ENCODE measurements around the gene PODXL. TPM values are rescaled to one million over a fixed set of nuclear protein-coding genes. Genes with fewer than 3 reads are reported as not detected.

The PODXL gene
- total RNA-seq, 1 donor from 2014 or later, result 54.9 TPM

- ATAC-seq (peak; percentile 45), DNase-seq (ENCODE audit: low spot score) (no peak)
- intact Hi-C loops (cut with DNase I), result no loop called here
Observed at GRCh38 chr7:131501930-131502685, 54.3 kb downstream of the PODXL start.

GRCh38 chr7:131501422-131501821 lies 55.0 kb downstream of the PODXL start:
- intact Hi-C loops (cut with DNase I), result no loop called here
- no peak for DNase-seq (ENCODE audit: low spot score)
- no peak for ATAC-seq

GRCh38 chr7:131500357-131500756 lies 56.1 kb downstream of the PODXL start:
- DNase-seq (ENCODE audit: low spot score), result no peak
- no peak for ATAC-seq
- intact Hi-C loops (cut with DNase I), result no loop called here

GRCh38 chr7:131499801-131500200 lies 56.6 kb downstream of the PODXL start:
- intact Hi-C loops (cut with DNase I), result no loop called here
- no peak for DNase-seq (ENCODE audit: low spot score)
- no peak for ATAC-seq

GRCh38 chr7:131498237-131498885 lies 58.1 kb downstream of the PODXL start:
- intact Hi-C loops (cut with DNase I), result no loop called here
- ATAC-seq (peak; percentile 28), DNase-seq (ENCODE audit: low spot score) (no peak)

GRCh38 chr7:131497454-131497853 lies 59.0 kb downstream of the PODXL start:
- ATAC-seq (peak; percentile 19), DNase-seq (ENCODE audit: low spot score) (no peak)
- intact Hi-C loops (cut with DNase I), result no loop called here

GRCh38 chr7:131495669-131496498 lies 60.5 kb downstream of the PODXL start:
- no peak for DNase-seq (ENCODE audit: low spot score)
- no peak for ATAC-seq
- intact Hi-C loops (cut with DNase I), result no loop called here

GRCh38 chr7:131494182-131494581 lies 62.2 kb downstream of the PODXL start:
- DNase-seq (ENCODE audit: low spot score) (no peak), ATAC-seq (no peak)
- intact Hi-C loops (cut with DNase I), result no loop called here

- no peak for ATAC-seq
- DNase-seq (ENCODE audit: low spot score), result no peak
- intact Hi-C loops (cut with DNase I), result no loop called here
Observed at GRCh38 chr7:131493581-131493980, 62.8 kb downstream of the PODXL start.

- ATAC-seq, result no peak
- no peak for DNase-seq (ENCODE audit: low spot score)
- intact Hi-C loops (cut with DNase I), result no loop called here
Observed at GRCh38 chr7:131493081-131493480, 63.3 kb downstream of the PODXL start.

GRCh38 chr7:131489881-131490280 lies 66.5 kb downstream of the PODXL start:
- ATAC-seq, result no peak
- no peak for DNase-seq (ENCODE audit: low spot score)
- intact Hi-C loops (cut with DNase I), result no loop called here

- ATAC-seq, result no peak
- DNase-seq (ENCODE audit: low spot score), result no peak
- intact Hi-C loops (cut with DNase I), result no loop called here
Observed at GRCh38 chr7:131489196-131489595, 67.2 kb downstream of the PODXL start.

GRCh38 chr7:131488361-131488760 lies 68.1 kb downstream of the PODXL start:
- DNase-seq (ENCODE audit: low spot score), result no peak
- ATAC-seq, result no peak
- intact Hi-C loops (cut with DNase I), result no loop called here

- no peak for DNase-seq (ENCODE audit: low spot score)
- ATAC-seq, result no peak
- intact Hi-C loops (cut with DNase I), result no loop called here
Observed at GRCh38 chr7:131487217-131487616, 69.2 kb downstream of the PODXL start.

- intact Hi-C loops (cut with DNase I), result no loop called here
- DNase-seq (ENCODE audit: low spot score), result no peak
- ATAC-seq, result peak; percentile 58
Observed at GRCh38 chr7:131486346-131486745, 70.1 kb downstream of the PODXL start.

GRCh38 chr7:131483586-131483985 lies 72.8 kb downstream of the PODXL start:
- DNase-seq (ENCODE audit: low spot score), result no peak
- no peak for ATAC-seq
- intact Hi-C loops (cut with DNase I), result no loop called here

GRCh38 chr7:131482800-131483199 lies 73.6 kb downstream of the PODXL start:
- intact Hi-C loops (cut with DNase I), result no loop called here
- ATAC-seq (no peak), DNase-seq (ENCODE audit: low spot score) (no peak)

GRCh38 chr7:131480384-131481315 lies 75.8 kb downstream of the PODXL start:
- ATAC-seq, result peak; percentile 23
- intact Hi-C loops (cut with DNase I), result no loop called here
- DNase-seq (ENCODE audit: low spot score), result no peak

GRCh38 chr7:131476740-131477139 lies 79.7 kb downstream of the PODXL start:
- intact Hi-C loops (cut with DNase I), result no loop called here
- DNase-seq (ENCODE audit: low spot score), result no peak
- ATAC-seq, result no peak

Measured in sciatic nerve (tissue), 2 donors.